Osteoblast (primary cell): ENCODE measurements around the gene MPV17. TPM values are rescaled to one million over a fixed set of nuclear protein-coding genes. Genes with fewer than 3 reads are reported as not detected.
"Not testable (repeated sequence)": the region's sequence is repeated elsewhere in the genome, so short reads cannot be mapped to it uniquely, and the experiment has no call there.

Experiments used
- DNase-seq: peaks from one replicate; pipeline ENCODE4 v3.0.0; 2011; ENCODE audit warnings: low spot score, mixed read lengths; ENCODE audit not compliant: insufficient read length; ENCODE audit errors: missing footprints
- H2AFZ ChIP-seq: 2 replicates; pipeline ENCODE4 v1.6.0; 2011; ENCODE audit warnings: mild to moderate bottlenecking, low read length
- H3K27ac ChIP-seq: 2 replicates; pipeline ENCODE4 v1.5.1; 2011; ENCODE audit warnings: mild to moderate bottlenecking, low read depth, low read length, moderate library complexity
- H3K27me3 ChIP-seq: 2 replicates; pipeline ENCODE4 v1.6.0; 2012; ENCODE audit warnings: mild to moderate bottlenecking, control low read depth, inconsistent platforms, low read length, moderate library complexity; ENCODE audit not compliant: insufficient read depth
- H3K36me3 ChIP-seq: 2 replicates; pipeline ENCODE4 v1.5.1; 2011; ENCODE audit warnings: mild to moderate bottlenecking, low read length, control low read depth, moderate library complexity; ENCODE audit not compliant: insufficient read depth
- H3K4me1 ChIP-seq: 2 replicates; pipeline ENCODE4 v1.5.1; 2011; ENCODE audit warnings: mild to moderate bottlenecking, low read length, control low read depth, moderate library complexity; ENCODE audit not compliant: insufficient read depth
- H3K4me2 ChIP-seq: 2 replicates; pipeline ENCODE4 v1.6.0; 2011; ENCODE audit warnings: mild to moderate bottlenecking, low read length; ENCODE audit not compliant: insufficient read depth
- H3K4me3 ChIP-seq: fragments of 200-600 bp; sonication (generic); 3 replicates; pipeline ENCODE4 v1.5.1; 2012; ENCODE audit warnings: mild to moderate bottlenecking, low read length, inconsistent platforms; ENCODE audit not compliant: insufficient read depth
- H3K79me2 ChIP-seq: 2 replicates; pipeline ENCODE4 v1.6.0; 2012; ENCODE audit warnings: mild to moderate bottlenecking, low read length, control low read depth, inconsistent platforms; ENCODE audit not compliant: insufficient read depth
- H3K9me3 ChIP-seq: 2 replicates; pipeline ENCODE4 v1.5.1; 2011; ENCODE audit warnings: low read depth, low read length, control low read depth
- H4K20me1 ChIP-seq: 2 replicates; pipeline ENCODE4 v1.6.0; 2012; ENCODE audit warnings: mild to moderate bottlenecking, low read length, control low read depth; ENCODE audit not compliant: insufficient read depth
- total RNA-seq: library from RNA; depleted of rRNA; stranded (reverse); fragments of >200 nt; gene quantifications from 2 replicates; pipeline ENCODE4 v1.2.3, GENCODE V29; 2012
- TF ChIP-seq, protein P1 (sequence below): IDR thresholded peaks from 2 replicates; pipeline ENCODE4 v1.5.1; 2011; ENCODE audit warnings: mild to moderate bottlenecking, low read depth, low read length, moderate library complexity; ENCODE audit errors: extremely low read depth

Gene MPV17
- total RNA-seq, 1 donor, result 98.8 TPM

DNA sequence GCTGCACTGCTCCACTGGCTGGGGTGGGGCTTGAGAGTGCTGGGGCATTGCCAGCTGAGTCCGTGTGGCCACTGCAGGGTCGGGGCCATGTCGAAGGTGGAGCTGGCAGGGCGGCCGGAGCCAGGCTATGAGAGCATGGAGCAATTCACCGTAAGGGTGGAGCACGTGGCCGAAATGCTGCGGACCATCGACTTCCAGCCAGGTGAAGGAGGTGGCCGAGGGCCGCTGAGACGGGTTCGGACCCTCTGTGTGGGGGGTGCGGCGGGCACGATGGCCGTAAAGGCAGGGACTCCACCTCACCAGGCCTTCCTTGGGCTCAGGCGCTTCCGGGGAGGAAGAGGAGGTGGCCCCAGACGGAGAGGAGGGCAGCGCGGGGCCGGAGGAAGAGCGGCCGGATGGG is 16.8 kb downstream of the MPV17 start:
- Histone ChIP-seq H3K27ac (no peak overlapping the region), H3K4me2 (no peak overlapping the region), H3K36me3 (peaks cover 9% of the 10 kb centered on the region), H3K27me3 (peaks cover 44% of the 10 kb centered on the region), H3K79me2 (no peaks in the 10 kb centered on the region), H2AFZ (no peak overlapping the region), H4K20me1 (peaks cover 16% of the 10 kb centered on the region), H3K4me1 (no peaks in the 10 kb centered on the region), H3K4me3 (no peak overlapping the region), H3K9me3 (no peaks in the 10 kb centered on the region)
- TF ChIP-seq, protein P1, sequence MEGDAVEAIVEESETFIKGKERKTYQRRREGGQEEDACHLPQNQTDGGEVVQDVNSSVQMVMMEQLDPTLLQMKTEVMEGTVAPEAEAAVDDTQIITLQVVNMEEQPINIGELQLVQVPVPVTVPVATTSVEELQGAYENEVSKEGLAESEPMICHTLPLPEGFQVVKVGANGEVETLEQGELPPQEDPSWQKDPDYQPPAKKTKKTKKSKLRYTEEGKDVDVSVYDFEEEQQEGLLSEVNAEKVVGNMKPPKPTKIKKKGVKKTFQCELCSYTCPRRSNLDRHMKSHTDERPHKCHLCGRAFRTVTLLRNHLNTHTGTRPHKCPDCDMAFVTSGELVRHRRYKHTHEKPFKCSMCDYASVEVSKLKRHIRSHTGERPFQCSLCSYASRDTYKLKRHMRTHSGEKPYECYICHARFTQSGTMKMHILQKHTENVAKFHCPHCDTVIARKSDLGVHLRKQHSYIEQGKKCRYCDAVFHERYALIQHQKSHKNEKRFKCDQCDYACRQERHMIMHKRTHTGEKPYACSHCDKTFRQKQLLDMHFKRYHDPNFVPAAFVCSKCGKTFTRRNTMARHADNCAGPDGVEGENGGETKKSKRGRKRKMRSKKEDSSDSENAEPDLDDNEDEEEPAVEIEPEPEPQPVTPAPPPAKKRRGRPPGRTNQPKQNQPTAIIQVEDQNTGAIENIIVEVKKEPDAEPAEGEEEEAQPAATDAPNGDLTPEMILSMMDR, result no peak
- DNase-seq, result peak; percentile 31

GRCh38 chr2:27305516-27305915 is 17.4 kb downstream of the MPV17 start:
- Histone ChIP-seq H3K4me1 (no peaks in the 10 kb centered on the region), H3K4me2 (no peak overlapping the region), H3K36me3 (peaks cover 9% of the 10 kb centered on the region), H3K27me3 (peaks cover 44% of the 10 kb centered on the region), H3K9me3 (no peaks in the 10 kb centered on the region), H3K79me2 (no peaks in the 10 kb centered on the region), H3K4me3 (no peak overlapping the region), H3K27ac (no peak overlapping the region), H2AFZ (no peak overlapping the region), H4K20me1 (peaks cover 16% of the 10 kb centered on the region)
- DNase-seq, result peak; percentile 79
- TF ChIP-seq, protein P1, result no peak

- Histone ChIP-seq H3K27ac (no peak overlapping the region), H3K79me2 (no peaks in the 10 kb centered on the region), H3K4me3 (no peak overlapping the region), H3K27me3 (peaks cover 44% of the 10 kb centered on the region), H3K9me3 (no peaks in the 10 kb centered on the region), H3K4me2 (no peak overlapping the region), H3K36me3 (peaks cover 6% of the 10 kb centered on the region), H2AFZ (no peak overlapping the region), H4K20me1 (peaks cover 14% of the 10 kb centered on the region), H3K4me1 (no peaks in the 10 kb centered on the region)
- TF ChIP-seq, protein P1, result no peak
- DNase-seq, result peak; percentile 46
These were observed 18.2 kb downstream of the MPV17 start for GRCh38 chr2:27304488-27305240.

GRCh38 chr2:27303093-27304025 is 19.5 kb downstream of the MPV17 start:
- Histone ChIP-seq H3K9me3 (no peaks in the 10 kb centered on the region), H4K20me1 (peaks cover 6% of the 10 kb centered on the region), H3K79me2 (no peaks in the 10 kb centered on the region), H3K27ac (no peak overlapping the region), H3K36me3 (no peaks in the 10 kb centered on the region), H3K4me3 (peak overlapping the region; percentile 53), H3K4me1 (no peaks in the 10 kb centered on the region), H2AFZ (peak overlapping the region; percentile 87), H3K4me2 (peak overlapping the region; percentile 78), H3K27me3 (peaks cover 35% of the 10 kb centered on the region)
- TF ChIP-seq, protein P1, result peak; percentile 82
- DNase-seq, result peak; percentile 96

- H3K4me3 ChIP-seq, H3K79me2 ChIP-seq, DNase-seq, H3K9me3 ChIP-seq, H3K4me1 ChIP-seq, H4K20me1 ChIP-seq, H3K27ac ChIP-seq, H3K36me3 ChIP-seq, H3K4me2 ChIP-seq, H2AFZ ChIP-seq: not testable (repeated sequence)
- H3K27me3 ChIP-seq, result peaks cover 16% of the 10 kb centered on the region
These were observed 22.3 kb downstream of the MPV17 start for GRCh38 chr2:27300606-27301005.
